ENCODE results near the gene DHRSX.

DNA sequence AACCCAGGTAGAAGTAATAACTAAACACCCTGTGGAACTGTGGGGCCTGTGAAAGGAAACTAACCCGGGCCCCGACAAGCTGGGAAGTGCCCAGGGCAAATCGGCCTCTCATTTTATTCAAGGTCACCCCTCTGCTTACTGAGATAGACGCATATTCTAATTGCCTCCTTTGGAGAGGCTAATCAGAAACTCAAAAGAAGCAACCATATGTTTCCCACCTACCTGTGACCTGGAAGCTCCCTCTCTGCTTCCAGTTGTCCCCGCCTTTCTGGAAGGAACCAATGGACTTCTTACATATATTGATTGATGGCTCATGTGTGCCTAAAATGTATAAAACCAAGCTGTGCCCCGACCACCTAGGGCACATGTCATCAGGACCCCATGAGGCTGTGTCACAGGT, 23.1 kb upstream of the DHRSX start:
- TF ChIP-seq, protein P1, sequence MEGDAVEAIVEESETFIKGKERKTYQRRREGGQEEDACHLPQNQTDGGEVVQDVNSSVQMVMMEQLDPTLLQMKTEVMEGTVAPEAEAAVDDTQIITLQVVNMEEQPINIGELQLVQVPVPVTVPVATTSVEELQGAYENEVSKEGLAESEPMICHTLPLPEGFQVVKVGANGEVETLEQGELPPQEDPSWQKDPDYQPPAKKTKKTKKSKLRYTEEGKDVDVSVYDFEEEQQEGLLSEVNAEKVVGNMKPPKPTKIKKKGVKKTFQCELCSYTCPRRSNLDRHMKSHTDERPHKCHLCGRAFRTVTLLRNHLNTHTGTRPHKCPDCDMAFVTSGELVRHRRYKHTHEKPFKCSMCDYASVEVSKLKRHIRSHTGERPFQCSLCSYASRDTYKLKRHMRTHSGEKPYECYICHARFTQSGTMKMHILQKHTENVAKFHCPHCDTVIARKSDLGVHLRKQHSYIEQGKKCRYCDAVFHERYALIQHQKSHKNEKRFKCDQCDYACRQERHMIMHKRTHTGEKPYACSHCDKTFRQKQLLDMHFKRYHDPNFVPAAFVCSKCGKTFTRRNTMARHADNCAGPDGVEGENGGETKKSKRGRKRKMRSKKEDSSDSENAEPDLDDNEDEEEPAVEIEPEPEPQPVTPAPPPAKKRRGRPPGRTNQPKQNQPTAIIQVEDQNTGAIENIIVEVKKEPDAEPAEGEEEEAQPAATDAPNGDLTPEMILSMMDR (IDR thresholded peaks at IDR 0.05): no peak
- TF ChIP-seq POLR2AphosphoS5 (IDR thresholded peaks at IDR 0.05) (no peak), POLR2A (IDR thresholded peaks at IDR 0.05) (no peak), EP300 (IDR thresholded peaks at IDR 0.05) (no peak)
